Measurements from ENCODE around the gene ANKRD55. TPM values are rescaled to one million over a fixed set of nuclear protein-coding genes. Genes with fewer than 3 reads are reported as not detected.

The ANKRD55 gene
- polyA plus RNA-seq, 1 of the 3 experiments (the other 2 are of a cell fraction), result not detected

GRCh38 chr5:56183506-56183905 is 49.6 kb downstream of the ANKRD55 start:
- 0 out of 4 replicates have a peak, but pooled peaks cover 0 to 3% of the 10 kb centered on the region in 2 experiments for H3K4me1 ChIP-seq (ENCODE audit: control insufficient read depth in 1 of 2, insufficient read depth in 2 of 2, low read depth in 1 of 2, low read length in 1 of 2)
- H3K4me2 ChIP-seq, result no peak overlapping the region
- H3K27ac ChIP-seq (ENCODE audit: low read depth in 2 of 2, low read length in 1 of 2), result peak overlapping the region in 1 of 2 experiments; percentile 56; a peak in 2 of 4 replicates
- H3F3A ChIP-seq (replicated peaks; ENCODE audit: insufficient read depth), result no peaks in the 10 kb centered on the region
- H3K36me3 ChIP-seq (replicated peaks in 1 of 2; ENCODE audit: control insufficient read depth in 1 of 2, insufficient read depth in 2 of 2, low read length in 1 of 2), result no peaks in the 10 kb centered on the region
- TF ChIP-seq NFIC (IDR thresholded peaks at IDR 0.05; ENCODE audit: borderline replicate concordance), result peak; percentile 27; the same call in 1 of the 2 replicates
- peak; percentile 50; the same call in 1 of the 2 replicates for TF ChIP-seq RXRA (IDR thresholded peaks at IDR 0.05; ENCODE audit: borderline replicate concordance, low read depth)
- TF ChIP-seq, protein P1, sequence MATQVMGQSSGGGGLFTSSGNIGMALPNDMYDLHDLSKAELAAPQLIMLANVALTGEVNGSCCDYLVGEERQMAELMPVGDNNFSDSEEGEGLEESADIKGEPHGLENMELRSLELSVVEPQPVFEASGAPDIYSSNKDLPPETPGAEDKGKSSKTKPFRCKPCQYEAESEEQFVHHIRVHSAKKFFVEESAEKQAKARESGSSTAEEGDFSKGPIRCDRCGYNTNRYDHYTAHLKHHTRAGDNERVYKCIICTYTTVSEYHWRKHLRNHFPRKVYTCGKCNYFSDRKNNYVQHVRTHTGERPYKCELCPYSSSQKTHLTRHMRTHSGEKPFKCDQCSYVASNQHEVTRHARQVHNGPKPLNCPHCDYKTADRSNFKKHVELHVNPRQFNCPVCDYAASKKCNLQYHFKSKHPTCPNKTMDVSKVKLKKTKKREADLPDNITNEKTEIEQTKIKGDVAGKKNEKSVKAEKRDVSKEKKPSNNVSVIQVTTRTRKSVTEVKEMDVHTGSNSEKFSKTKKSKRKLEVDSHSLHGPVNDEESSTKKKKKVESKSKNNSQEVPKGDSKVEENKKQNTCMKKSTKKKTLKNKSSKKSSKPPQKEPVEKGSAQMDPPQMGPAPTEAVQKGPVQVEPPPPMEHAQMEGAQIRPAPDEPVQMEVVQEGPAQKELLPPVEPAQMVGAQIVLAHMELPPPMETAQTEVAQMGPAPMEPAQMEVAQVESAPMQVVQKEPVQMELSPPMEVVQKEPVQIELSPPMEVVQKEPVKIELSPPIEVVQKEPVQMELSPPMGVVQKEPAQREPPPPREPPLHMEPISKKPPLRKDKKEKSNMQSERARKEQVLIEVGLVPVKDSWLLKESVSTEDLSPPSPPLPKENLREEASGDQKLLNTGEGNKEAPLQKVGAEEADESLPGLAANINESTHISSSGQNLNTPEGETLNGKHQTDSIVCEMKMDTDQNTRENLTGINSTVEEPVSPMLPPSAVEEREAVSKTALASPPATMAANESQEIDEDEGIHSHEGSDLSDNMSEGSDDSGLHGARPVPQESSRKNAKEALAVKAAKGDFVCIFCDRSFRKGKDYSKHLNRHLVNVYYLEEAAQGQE (IDR thresholded peaks at IDR 0.05; ENCODE audit: low read depth, low read length), result no peak
- TF ChIP-seq, protein P2, sequence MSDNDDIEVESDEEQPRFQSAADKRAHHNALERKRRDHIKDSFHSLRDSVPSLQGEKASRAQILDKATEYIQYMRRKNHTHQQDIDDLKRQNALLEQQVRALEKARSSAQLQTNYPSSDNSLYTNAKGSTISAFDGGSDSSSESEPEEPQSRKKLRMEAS (IDR thresholded peaks at IDR 0.05; ENCODE audit: low read depth), result no peak
- TF ChIP-seq TCF12 (IDR thresholded peaks at IDR 0.05), result peak; percentile 68
- TF ChIP-seq, protein P3, sequence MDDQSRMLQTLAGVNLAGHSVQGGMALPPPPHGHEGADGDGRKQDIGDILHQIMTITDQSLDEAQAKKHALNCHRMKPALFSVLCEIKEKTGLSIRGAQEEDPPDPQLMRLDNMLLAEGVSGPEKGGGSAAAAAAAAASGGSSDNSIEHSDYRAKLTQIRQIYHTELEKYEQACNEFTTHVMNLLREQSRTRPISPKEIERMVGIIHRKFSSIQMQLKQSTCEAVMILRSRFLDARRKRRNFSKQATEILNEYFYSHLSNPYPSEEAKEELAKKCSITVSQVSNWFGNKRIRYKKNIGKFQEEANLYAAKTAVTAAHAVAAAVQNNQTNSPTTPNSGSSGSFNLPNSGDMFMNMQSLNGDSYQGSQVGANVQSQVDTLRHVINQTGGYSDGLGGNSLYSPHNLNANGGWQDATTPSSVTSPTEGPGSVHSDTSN (IDR thresholded peaks at IDR 0.05), result peak; percentile 65
- no peak for TF ChIP-seq FOXM1 (IDR thresholded peaks at IDR 0.05; ENCODE audit: low read depth)
- TF ChIP-seq FOSL2 (IDR thresholded peaks at IDR 0.05; ENCODE audit: borderline replicate concordance, low read depth), result peak; percentile 81
- no peak for TF ChIP-seq RAD21 (IDR thresholded peaks at IDR 0.05; ENCODE audit: low read length)
- TF ChIP-seq EZH2phosphoT487 (IDR thresholded peaks at IDR 0.05; ENCODE audit: borderline replicate concordance, low read depth), result no peak
- TF ChIP-seq JUND (IDR thresholded peaks at IDR 0.05), result peak; percentile 62
- H3K4me3 ChIP-seq (ENCODE audit: low read depth in 2 of 2, low read length in 1 of 2), result no peak overlapping the region
- no peak overlapping the region for H3K9ac ChIP-seq
- POLR2A ChIA-PET, result no interaction called here
- no peak overlapping the region for H2AFZ ChIP-seq (ENCODE audit: low read depth)
- CTCF ChIA-PET, result no interaction called here
- no peaks in the 10 kb centered on the region for H3K9me2 ChIP-seq
- H3K79me2 ChIP-seq (ENCODE audit: insufficient read depth), result no peaks in the 10 kb centered on the region
- no peaks in the 10 kb centered on the region for H4K20me1 ChIP-seq (ENCODE audit: insufficient read depth)
- no peaks in the 10 kb centered on the region for H3K9me3 ChIP-seq
- no peaks in the 10 kb centered on the region for H3K27me3 ChIP-seq (ENCODE audit: insufficient read depth)
- 33% methylated on average over 4 of the region's 4 CpGs for WGBS (ENCODE audit: low lambda C conversion rate)
- no peak for DNase-seq

GRCh38 chr5:56179442-56179841 is 53.7 kb downstream of the ANKRD55 start:
- H3K9me3 ChIP-seq, result no peaks in the 10 kb centered on the region
- 88% methylated on average over 2 of the region's 2 CpGs for WGBS (ENCODE audit: low lambda C conversion rate)
- no peaks in the 10 kb centered on the region for H3K27me3 ChIP-seq (ENCODE audit: insufficient read depth)
- H2AFZ ChIP-seq (ENCODE audit: low read depth), result no peak overlapping the region
- H3K36me3 ChIP-seq (replicated peaks in 1 of 2; ENCODE audit: control insufficient read depth in 1 of 2, insufficient read depth in 2 of 2, low read length in 1 of 2), result no peaks in the 10 kb centered on the region
- no peak for TF ChIP-seq USF2 (IDR thresholded peaks at IDR 0.05; ENCODE audit: borderline replicate concordance, low read depth, low read length)
- no peak for TF ChIP-seq TAF1 (IDR thresholded peaks at IDR 0.05; ENCODE audit: borderline replicate concordance, low read depth, low read length)
- TF ChIP-seq, protein P1 (IDR thresholded peaks at IDR 0.05; ENCODE audit: low read depth, low read length), result no peak
- CTCF ChIA-PET, result no interaction called here
- H3K79me2 ChIP-seq (ENCODE audit: insufficient read depth), result no peaks in the 10 kb centered on the region
- no peak for DNase-seq
- no peak overlapping the region for H3K4me3 ChIP-seq (ENCODE audit: low read depth in 2 of 2, low read length in 1 of 2)
- H3F3A ChIP-seq (replicated peaks; ENCODE audit: insufficient read depth), result no peaks in the 10 kb centered on the region
- no peaks in the 10 kb centered on the region for H4K20me1 ChIP-seq (ENCODE audit: insufficient read depth)
- H3K9ac ChIP-seq, result no peak overlapping the region
- H3K9me2 ChIP-seq, result no peaks in the 10 kb centered on the region
- 0 out of 4 replicates have a peak, but pooled peaks cover 0 to 11% of the 10 kb centered on the region in 2 experiments for H3K4me1 ChIP-seq (ENCODE audit: control insufficient read depth in 1 of 2, insufficient read depth in 2 of 2, low read depth in 1 of 2, low read length in 1 of 2)
- no peak overlapping the region for H3K27ac ChIP-seq (ENCODE audit: low read depth in 2 of 2, low read length in 1 of 2)
- no peak overlapping the region for H3K4me2 ChIP-seq
- POLR2A ChIA-PET, result no interaction called here
